ENCODE measurements around the gene RAN.
A peak's percentile ranks its signal among the peaks of the same experiment; 100 is the strongest.
"Not testable (repeated sequence)": the region's sequence is repeated elsewhere in the genome, so short reads cannot be mapped to it uniquely, and the experiment has no call there.

RAN gene

GRCh38 chr12:130849561-130850417 is 22.1 kb upstream of the RAN start:
- no peak for DNase-seq

GRCh38 chr12:130850418-130851021 is 21.3 kb upstream of the RAN start:
- DNase-seq = no peak

- DNase-seq = no peak
Measured at GRCh38 chr12:130856088-130856487, 15.8 kb upstream of the RAN start.

GRCh38 chr12:130858084-130858483 is 13.8 kb upstream of the RAN start:
- no peak for DNase-seq

GRCh38 chr12:130859161-130859560 is 12.7 kb upstream of the RAN start:
- DNase-seq = no peak

- DNase-seq = no peak
Measured at GRCh38 chr12:130860311-130860710, 11.6 kb upstream of the RAN start.

GRCh38 chr12:130862161-130862560 is 9.7 kb upstream of the RAN start:
- no peak for DNase-seq

- not testable (repeated sequence) for DNase-seq
Measured at GRCh38 chr12:130862771-130863170, 9.1 kb upstream of the RAN start.

GRCh38 chr12:130863298-130863697 is 8.6 kb upstream of the RAN start:
- no peak for DNase-seq

- no peak for DNase-seq
Measured at GRCh38 chr12:130868412-130868811, 3.5 kb upstream of the RAN start.

GRCh38 chr12:130870442-130871285 is 1.2 kb upstream of the RAN start:
- peak; percentile 49 to 66 for DNase-seq

GRCh38 chr12:130872179-130873096 is 572 bp downstream of the RAN start:
- DNase-seq = peak; percentile 40 to 52

GRCh38 chr12:130873106-130873795 is 1.4 kb downstream of the RAN start:
- no peak for DNase-seq

GRCh38 chr12:130873825-130874224 is 2.0 kb downstream of the RAN start:
- no peak for DNase-seq

- no peak for DNase-seq
Measured at GRCh38 chr12:130874696-130875095, 2.8 kb downstream of the RAN start.

GRCh38 chr12:130875193-130875592 is 3.3 kb downstream of the RAN start:
- no peak for DNase-seq

GRCh38 chr12:130875708-130876107 is 3.8 kb downstream of the RAN start:
- DNase-seq = not testable (repeated sequence)

- no peak for DNase-seq
Measured at GRCh38 chr12:130876297-130876696, 4.4 kb downstream of the RAN start.

GRCh38 chr12:130876758-130877157 is 4.9 kb downstream of the RAN start:
- DNase-seq = no peak

GRCh38 chr12:130877333-130877732 is 5.5 kb downstream of the RAN start:
- no peak for DNase-seq
